HTR-8/SVneo (cell line): Measurements from ENCODE around the gene CST9.

Experiments used
- DNase-seq: peaks from one replicate; pipeline ENCODE4 v3.0.0; 2011; ENCODE audit warnings: low spot score, mixed read lengths; ENCODE audit not compliant: insufficient read length
- FAIRE-seq: peaks from 2 replicates; lab custom pipeline; 2011; peaks lifted over from hg19 to GRCh38; lab: Jason Lieb, UNC

Gene CST9, protein sequence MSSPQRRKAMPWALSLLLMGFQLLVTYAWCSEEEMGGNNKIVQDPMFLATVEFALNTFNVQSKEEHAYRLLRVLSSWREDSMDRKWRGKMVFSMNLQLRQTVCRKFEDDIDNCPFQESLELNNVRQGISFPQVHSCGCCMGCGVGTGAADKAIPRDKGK

DNA sequence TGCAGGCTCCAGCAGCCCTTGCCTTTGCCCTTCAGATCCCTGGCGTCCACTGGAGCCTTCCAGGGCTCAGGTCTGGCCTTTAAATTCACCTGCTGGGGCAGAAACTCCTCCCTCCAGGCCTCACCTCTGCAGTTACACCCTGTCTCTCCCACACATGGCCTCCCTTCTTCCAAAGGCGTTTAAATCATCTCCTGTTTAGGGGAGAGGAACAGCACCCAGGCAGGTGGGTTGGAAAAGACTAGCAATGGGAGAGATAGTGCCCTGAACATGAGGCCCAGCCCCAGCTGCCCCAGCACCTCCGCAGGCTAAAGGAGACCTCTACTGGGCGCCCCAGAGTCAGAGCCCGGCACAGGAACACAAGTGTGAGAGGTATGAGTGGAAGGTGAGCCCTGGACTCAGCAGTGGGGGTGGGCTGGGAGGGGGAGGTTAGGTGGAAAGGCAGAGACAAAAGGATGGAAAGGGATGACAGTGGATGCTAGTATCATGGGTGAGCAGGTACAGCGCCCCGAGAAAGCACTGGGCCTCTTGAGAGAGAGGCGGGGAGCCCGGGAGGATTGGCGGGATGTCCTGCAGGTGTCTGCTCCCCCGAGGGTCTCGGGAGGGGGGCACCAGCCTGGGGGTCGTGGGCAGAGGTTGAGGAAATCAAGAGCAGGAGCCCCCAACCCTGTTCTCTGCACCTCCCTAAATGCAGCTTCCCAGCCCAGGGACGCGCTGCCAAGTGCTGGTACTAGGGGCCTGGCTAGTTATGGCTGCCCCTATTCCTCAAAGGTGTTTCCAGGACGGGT is at the start of gene CST9:
TSS of gene CST9 (minus strand) at position 51 of the 785 bp plus-strand sequence. CDS start 53 bp downstream, outside the sequence.
- FAIRE-seq (no peak), DNase-seq (no peak)

DNA sequence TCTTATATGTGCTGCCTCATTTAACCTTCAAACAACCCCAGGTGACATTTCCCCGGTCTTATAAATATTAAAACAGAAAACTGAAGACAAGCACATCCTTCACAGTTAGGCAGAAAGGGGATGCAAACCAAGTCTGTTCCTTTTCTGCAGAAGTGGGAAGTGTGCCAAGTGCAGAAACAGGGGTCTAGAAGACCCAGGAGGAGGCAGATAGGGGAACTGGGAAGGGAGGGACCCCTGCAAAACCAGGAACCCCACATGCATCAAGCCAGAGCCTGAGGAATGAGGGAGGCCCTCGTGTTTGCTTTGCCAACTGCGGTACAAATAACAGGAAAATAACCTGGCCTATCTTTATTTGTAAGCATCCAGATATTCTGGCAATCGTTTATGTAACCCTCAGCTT is 49.0 kb upstream of the CST9 start:
- DNase-seq (no peak), FAIRE-seq (no peak)

DNA sequence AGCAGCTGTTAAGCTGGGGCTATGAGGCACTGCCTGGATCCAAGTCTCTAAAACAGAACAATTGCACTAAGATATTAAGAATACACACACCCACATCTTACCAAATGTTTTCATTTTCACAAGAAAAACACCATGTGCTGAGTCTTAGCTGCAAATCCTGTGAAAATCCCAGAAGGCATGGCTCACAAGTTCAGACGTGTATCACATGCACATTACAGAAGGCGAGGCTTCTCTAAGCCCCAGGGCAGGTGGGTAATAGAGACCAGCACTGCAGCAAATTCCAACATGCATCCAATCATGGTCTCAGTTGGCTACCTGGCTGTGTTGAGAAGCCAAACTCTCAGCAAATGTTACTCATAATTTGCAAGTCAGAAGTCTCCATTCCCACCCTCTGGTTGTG is 48.3 kb upstream of the CST9 start:
- no peak for FAIRE-seq
- no peak for DNase-seq

DNA sequence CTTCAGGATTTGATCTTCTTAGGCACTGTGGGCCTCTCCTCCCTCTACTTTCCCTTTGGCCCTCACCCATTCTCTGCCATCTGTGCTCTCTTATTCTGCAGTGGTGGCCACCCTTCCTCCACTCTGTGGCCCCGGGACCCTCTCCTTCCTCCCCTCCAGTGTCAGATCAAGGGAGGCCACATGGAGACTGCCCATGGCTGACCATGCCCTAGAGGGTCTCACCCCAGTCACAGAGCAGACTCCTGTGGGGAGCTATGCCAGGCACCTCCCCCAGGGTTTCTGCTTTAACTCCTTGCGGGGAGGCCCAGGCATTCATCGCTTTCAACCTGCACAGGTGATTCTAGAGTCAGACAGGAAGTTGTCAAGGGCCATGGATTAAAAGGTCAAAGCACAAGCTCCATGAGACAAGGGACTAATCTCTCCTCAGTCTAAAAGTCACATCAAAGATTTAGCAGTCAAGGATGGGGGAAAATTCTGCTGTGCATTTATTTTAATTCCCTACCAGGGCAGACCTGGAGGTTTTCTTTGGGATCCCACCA is 47.8 kb upstream of the CST9 start:
- no peak for FAIRE-seq

DNA sequence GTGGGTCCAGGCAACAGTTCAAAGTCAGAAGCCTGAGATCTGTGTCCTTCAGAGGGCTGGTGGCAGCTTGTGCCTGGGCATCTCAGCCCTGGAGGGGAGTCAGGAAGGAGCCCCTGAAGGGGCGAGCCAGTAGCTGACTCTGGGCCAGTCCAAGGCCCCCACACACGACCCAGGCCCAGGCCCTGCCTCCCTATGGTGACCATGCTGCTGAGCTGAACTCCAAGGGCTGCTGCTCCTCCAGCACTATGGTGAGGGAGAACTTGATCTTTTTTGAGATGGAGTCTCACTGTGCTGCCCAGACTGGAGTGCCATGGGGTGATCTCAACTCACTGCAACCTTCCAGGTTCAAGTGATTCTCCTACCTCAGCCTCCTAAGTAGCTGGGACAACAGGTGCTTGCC is 47.2 kb upstream of the CST9 start:
- DNase-seq = no peak
- FAIRE-seq = no peak

More for the DNA sequence above, 47.8 kb upstream of the CST9 start:
- DNase-seq = no peak

DNA sequence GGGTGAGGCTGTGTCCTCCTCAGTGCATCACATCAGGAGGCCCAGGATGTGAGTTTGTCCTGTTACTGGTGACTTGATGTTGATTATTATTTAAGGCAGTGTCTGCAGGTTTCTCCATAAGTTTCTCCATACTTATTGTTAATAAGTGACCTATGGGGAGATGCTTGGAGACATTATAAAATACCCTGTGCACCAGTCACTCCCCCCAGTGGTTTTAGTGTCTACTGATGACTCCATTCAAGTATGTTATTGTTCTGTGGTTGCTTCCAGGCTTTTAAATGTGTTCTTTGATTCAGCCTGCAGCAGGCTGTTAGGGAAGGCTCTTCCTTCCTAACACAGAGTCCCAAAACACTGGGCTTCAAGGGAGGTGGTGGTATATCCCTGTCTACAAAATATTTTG is 46.7 kb upstream of the CST9 start:
- FAIRE-seq = no peak
- no peak for DNase-seq

DNA sequence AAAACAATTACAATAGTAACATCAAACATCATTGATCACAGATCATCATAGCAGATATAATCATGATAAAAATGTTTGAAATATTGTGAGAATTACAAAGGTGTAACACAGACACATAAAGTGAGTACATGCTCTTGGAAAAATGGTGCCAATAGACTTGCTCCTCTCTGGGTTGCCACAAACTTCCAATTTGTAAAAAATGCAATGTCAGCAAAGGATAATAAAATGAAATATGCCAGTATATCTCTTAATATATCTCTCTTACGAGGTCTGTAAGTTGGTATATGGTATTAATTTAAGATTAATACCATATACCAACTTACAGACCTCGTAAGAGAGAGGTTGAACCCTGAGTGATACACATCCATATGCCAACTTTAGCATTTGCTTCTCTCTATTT is 45.4 kb upstream of the CST9 start:
- DNase-seq = no peak
- FAIRE-seq = no peak

DNA sequence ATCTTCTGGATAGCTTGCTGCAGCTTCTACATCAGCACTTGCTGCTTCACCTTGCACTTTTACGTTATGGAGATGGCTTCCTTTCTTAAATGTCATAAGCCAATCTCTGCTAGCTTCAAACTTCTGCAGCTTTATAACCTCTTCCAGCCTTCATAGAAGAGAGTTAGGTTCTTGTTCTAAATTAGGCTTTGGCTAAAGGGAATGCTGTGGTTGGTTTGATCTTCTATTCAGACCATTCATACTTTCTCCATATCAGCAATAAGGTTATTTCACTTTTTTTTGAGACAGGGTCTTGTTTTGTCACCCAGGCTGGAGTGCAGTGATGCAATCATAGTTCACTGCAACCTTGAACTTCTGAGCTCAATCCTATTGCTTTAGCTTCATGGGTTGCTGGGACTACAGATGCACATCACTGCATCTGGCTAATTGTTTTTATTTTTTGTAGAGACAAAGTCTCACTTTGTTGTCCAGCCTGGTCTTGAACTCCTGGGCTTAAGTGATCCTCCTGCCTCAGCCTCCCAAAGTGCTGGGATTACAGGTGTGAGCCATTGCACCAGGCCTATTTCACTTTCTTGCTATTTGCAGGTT is 44.2 kb upstream of the CST9 start:
- no peak for FAIRE-seq
- DNase-seq = no peak

DNA sequence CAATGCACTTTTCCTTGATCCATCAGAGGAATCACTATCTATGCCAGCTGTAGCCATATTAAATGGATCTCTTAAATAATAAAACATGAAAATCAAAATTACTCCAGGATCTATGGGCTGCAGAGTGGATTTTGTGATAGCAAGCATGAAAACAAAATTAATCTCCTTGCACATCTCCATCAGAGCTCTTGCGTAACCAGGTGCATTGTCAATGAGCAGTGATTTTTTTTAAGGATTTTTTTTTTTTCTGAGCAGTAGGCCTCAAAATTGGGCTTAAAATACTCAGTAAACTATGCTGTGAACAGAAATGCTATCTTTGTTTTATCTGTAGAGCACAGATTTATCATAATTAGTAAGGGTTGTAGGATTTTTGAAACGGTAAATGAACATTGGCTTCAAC is 43.5 kb upstream of the CST9 start:
- no peak for FAIRE-seq
- DNase-seq = no peak

DNA sequence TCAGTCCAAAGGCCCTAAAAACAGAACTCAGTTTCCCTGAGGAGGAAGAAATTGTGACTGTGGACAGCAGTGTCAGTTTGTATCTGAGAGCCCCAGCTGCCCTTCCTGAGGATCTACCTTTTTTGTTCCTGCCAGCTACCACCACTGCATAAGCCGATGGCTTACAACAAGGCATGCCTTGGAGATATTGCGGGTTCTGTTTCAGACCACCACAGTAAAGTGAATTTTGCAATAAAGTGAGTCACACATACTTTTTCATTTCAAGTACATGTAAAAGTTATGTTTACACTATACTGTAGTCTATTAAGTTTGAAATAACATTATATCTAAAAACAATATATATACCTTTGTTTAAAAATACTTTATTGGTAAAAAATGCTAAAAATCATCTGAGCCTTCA is 41.6 kb upstream of the CST9 start:
- FAIRE-seq = no peak
- DNase-seq = no peak

DNA sequence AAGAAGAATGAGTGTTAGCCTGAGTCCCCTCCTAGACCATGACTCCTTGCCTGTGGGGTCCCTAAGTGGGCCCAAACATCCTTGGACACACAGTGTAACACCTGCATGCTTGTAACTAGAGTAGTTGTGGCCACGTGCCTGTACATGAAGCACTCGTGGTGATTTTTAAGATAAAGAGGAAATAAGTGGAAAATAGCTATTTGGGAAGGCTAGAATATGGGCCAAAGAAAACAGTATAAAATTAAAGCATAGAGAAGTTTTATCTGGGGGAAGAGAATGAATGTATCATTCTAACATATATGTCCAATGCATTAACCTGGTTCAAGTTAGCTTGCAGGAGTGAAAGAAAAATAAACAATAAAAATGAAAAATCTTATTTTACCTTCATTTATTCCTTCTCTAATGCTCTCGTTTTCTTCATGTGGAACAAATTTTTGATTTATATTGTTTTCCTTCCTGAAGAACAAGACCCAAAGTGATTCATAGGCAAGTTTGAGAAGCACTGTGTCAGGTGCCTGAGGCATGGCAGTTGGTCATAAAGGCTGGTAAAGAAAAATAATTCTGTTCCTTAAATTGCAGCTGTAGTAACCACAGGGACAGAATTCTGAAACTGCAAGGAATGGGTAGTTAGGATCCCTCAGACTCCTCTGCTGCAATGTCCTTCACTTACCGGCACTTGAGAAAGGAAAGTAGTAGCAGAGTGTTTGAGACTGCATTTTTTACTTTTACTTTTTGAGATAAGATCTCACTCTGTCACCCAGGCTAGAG is 40.6 kb upstream of the CST9 start:
- FAIRE-seq (no peak), DNase-seq (no peak)

DNA sequence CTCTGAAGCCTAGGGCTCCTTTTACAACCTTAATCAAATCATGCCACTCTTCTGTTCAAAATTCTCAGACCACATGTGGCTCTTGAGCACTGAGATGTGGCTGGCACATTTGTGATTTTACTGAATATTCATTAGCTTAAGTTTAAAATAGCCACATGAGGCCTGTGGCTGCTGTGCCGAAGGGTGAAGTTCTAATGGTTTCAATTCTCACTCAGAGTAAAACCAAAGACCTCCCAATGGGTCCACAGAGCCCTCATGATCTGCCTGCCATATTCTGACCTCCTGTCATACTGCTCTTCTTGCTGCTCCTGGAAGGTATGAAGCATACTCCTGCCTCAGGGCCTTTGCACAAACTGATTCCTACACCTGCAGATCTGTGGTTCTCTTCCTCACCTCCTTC is 39.9 kb upstream of the CST9 start:
- FAIRE-seq = no peak
- DNase-seq = no peak

DNA sequence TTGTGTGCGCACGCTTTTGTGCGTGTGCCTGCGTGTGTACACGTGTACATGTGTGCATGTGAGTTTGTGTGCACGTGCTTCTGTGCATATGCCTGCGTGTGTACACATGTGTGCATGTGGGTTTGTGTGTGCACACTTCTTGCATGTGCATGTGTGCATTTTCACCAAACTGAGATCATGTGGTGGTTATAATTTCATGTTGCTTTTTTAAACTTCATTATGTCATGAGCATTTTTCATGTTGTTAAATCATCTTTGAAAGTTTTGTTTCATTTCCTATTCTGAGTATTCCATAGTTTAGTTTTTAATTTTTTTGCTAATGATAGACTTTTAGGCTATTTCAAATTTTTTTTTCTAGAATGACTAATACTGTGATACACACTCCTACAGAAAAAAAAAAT is 38.4 kb upstream of the CST9 start:
- DNase-seq (no peak), FAIRE-seq (no peak)

DNA sequence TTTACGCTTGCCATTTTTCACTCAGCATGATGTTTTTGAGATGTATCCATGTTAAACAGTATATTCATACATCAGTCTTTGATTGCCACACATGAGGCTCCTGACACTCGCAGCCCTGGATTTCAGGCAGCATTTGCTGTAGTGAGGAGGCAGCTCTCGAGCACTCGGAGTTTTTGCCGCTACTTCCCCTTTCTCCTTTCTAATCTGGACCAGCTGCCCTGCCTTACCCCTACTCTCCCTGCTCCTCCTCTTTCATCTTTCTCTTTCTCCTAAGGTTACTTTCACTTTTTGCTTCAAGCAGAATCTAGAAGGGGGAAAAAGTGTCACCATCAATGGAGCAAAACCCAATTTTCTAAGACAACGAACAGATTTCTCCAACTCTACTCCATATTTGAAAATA is 37.9 kb upstream of the CST9 start:
- no peak for FAIRE-seq
- DNase-seq = no peak

DNA sequence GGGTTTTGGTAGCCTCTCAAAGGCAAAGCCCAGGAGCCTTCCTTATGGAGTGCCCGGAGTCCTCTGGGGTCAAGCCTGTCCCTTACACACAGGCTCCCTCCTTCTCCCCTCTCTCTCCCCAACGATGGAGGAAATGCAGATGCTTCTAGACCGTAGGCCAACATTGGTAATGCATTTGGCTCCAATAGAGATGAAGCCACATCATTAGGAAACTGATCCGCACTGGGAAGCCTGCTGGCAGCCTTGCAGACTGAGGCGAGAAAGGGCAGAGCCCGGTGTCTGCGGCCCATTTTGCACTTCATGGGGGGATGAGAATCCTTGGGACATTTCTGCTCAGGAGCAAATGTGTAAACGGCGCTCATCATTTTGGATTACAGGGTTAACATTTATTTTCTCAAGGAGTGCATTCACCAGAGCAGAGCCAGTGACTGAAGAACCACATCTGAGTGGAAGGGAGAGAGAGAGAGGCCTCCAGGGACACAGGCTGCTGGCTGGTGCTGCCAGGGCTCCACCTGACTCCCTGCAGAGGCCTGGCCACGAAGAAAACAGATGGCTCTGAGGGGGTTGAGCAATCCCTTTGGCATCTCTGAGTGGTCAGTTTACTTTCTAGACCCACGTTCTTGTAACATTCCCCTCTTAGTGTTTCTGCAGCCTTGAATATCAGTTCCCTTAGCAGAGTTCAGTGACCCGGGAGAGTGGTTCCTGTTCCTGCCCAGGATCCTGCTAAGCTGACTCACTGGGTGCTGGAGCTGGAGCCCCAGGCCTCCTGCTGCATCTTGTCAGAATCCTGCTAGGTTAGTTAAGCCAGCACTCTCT is 36.4 kb upstream of the CST9 start:
- FAIRE-seq (no peak), DNase-seq (peak; percentile 45)

DNA sequence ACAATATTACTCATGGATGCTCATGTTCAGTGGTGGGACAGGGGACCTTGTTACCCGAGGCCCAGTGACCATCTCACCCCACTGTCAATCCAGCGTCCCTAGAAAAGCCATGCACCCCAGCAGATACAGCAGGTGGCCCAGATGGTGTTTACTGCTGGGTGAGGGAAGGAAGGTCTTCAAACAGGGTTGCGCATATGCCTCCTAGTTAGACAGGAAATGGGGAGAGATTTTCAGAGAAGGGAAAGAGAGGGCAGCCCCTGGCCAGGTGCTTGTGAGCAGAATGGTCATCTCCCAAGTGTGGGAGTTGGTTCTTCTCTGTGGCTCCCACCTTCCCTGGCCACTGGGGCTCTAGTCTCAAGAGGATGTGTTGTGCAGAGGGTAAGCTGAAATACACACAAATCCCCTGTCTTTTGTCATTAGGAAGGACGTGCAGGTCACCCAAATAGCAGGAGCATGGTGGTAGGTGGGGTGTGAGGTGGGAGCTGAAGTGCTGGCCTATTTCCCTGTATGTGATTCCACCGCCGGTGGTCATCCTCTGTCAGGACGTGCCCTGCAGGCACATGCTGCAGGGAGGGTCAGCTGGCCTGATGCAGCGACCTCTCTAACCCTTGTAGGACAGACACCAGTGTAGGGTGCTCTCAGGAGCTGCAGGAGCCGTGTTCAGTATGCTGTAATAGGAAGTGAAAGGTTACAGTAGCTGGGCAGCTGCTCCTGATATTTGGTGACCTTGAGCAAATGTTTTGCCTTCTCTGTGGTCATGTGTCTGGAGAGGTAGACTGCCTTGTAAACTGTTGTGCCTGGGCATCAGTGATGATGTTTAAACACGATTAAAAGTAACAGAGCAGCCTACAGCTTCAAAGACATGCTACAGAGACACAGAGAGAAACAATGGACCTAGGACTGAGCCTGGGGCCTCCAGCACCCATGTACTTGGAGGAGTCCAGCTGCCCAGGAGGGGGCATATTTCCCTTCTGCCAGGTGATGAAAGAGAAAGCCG is 35.3 kb upstream of the CST9 start:
- no peak for DNase-seq
- FAIRE-seq = no peak

DNA sequence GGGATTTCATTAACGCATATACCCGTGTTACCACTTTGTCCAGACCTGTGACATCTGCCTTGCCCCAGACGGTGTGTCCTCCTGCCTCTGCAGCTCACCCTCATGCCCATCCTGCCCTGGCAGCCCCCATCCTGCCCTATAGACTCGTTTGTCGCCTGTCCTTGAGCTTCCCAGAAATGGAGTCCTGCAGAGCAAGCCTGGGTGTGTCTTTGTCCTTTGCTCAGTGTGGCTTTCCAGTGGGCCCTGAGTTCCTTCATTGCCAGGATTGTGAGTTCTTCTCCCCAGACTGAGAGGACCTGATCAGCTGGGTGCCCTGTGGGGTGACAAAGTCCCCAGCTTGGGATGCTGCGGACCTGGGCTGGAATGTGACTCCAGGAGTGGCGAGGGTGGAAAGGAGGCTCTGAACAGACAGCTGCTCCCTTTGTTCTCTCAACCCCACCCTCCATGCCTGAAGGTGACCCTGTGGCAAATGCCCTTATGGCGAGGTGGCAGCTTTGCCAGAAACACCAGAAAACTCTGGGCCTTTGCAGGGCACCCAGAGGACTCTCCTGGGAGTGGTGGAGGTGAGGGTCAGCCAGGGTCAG is 34.4 kb upstream of the CST9 start:
- FAIRE-seq (no peak), DNase-seq (no peak)

DNA sequence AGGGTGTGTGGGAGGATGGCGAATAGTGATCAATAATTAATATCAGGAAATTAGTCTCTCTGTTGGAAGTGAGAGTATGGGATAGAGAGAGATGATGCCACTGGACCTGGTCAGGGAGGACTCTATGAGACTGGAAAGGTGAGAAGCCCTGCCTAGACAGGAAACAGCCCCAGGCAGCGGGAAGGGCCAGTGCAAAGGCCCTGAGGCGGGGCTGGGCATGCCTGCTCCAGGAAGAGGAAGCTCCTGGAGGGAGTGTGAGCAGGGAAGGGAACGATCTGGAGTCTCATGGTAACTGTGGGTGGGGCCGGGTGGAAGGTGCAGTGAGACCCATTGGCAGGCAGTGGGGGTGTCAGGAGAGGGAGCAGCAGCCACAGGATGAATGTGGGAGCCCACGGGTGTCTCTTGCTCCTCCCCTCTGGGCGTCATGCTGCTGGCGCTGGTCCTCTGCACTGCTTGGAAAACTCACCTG is 33.8 kb upstream of the CST9 start:
- DNase-seq (no peak), FAIRE-seq (no peak)
